ENCODE data around the gene KCNK6.
A peak's percentile ranks its signal among the peaks of the same experiment; 100 is the strongest.
"Not testable (repeated sequence)": the region's sequence is repeated elsewhere in the genome, so short reads cannot be mapped to it uniquely, and the experiment has no call there.

KCNK6 gene

DNA sequence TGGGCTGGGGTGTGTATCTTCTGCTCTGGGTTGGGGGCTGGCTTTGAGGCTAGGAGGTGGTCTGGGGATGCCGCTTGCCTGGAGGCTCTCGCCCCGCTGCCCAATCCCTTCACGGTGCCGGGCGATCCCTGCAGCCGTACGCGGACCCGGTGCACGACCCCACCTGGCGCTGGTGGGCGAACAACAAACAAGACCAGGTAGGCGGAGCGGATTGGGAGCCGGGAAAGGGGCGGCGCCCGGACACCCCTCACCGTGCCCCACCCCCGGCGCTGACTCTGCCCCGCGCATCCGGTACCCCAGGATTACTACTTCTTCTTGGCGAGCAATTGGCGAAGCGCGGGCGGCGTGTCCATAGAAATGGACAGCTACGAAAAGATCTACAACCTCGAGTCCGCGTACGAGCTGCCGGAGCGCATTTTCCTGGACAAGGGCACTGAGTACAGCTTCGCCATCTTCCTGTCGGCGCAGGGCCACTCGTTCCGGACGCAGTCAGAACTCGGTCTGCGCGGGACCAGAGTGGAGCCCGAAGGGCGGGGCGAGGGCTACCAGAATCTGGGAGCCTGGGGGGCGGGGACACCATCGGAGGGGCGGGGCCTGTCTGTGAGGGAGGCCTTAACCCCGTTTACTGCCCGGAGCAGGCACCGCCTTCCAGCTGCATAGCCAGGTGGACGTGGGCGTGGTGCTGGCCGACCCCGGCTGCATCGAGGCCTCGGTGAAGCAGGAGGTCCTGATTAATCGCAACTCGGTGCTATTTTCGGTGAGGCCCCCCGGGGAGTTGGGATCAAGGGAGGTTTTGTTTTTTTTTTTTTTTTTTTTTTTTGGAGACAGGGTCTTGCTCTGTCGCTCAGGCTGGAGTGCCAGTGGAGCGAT, 42.7 kb downstream of the KCNK6 start:
- DNase-seq (ENCODE audit: low read depth in 2 of 2), result no peak

DNA sequence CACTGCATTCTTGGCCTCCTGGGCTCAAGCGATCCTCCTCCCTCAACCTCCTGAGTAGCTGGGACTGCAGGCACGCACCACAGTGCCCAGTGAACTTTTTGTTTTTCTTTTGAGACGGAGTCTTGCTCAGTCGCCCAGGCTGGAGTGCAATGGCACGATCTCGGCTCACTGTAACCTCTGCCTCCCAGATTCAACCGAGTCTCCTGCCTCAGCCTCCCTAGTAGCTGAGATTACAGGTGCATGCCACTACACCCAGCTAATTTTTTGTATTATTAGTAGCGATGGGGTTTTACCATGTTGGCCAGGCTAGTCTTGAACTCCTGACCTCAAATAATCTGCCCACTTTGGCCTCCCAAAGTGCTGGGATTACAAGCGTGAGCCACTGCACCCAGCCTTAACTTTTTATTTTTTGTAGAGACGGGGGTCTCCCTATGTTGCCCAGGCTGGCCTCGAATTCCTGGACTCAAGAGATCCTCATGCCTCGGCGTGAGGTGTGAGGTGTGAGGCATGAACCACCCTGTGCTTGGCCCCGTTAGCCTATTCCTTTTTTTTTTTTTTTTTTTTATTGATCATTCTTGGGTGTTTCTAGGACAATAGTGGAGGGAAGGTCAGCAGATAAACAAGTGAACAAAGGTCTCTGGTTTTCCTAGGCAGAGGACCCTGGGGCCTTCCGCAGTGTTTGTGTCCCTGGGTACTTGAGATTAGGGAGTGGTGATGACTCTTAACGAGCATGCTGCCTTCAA, 43.5 kb downstream of the KCNK6 start:
- not testable (repeated sequence) for DNase-seq (ENCODE audit: low read depth in 2 of 2)

DNA sequence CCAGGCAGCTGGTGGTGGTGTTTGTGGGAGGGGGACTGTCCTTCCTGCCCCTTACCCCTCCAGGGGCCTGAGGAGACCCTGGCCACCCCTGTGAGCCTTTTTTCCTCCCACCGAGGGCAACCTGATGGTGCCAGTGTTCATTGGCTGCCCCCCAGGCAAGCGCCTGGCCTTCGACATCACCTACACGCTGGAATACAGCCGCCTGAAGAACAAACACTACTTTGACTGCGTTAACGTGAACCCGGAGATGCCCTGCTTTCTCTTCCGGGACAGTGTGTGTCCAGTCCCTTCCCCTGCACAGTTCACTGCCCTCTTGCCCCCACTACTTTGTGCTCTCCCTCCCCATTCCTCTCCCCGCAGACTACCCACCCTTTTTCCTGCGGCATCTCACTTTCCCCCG, 47.4 kb downstream of the KCNK6 start:
- DNase-seq (ENCODE audit: low read depth in 2 of 2), result no peak

DNA sequence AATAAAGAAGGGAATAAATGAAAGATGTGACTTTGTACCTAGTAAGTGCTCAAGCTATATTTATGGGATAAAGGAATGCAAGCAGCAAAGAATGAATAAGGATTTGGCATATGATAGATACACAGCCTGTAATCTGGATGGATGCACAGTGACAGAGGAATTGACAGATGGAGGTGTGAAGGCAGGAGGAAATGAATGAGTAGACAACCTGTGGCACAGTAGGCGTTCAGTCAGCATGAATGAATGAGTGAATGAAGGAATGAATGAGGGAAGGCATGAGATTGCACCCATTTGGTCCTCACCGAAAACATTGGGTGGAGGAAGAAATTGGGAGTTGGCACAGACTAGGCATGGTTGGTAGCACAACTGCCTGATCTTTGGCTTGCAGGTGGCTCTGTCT, 49.9 kb downstream of the KCNK6 start:
- no peak for DNase-seq (ENCODE audit: low read depth in 2 of 2)

DNA sequence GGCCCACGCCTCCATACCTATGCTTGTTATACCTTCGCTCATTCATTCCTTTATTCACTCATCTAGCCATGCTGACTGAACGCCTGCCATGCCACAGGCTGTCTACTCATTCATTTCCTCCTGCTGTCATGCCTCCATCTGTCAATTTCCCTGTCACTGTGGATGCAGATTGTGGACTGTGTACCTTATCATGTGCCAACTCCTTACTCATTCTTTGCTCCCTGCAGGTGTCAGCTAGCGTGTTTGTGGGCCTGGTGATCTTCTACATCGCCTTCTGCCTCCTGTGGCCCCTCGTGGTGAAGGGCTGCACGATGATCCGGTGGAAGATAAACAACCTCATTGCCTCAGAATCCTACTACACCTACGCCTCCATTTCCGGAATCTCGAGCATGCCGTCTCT, 50.7 kb downstream of the KCNK6 start:
- DNase-seq (ENCODE audit: low read depth in 2 of 2), result no peak

DNA sequence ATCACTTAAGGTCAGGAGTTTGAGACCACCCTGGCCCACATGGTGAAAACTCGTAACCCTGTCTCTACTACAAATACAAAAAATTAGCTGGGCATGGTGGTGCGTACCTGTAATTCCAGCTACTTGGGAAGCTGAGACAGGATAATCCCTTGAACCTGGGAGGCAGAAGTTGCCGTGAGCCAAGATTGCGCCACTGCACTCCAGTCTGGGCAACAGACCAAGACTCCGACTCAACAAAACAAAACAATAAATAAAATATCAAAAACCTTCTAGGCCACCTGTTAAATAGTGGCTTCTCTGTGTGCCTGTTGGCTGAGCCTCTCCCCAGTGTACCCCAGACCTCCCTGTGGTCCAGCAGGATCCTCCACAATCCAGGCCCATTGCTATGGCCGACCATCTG, 51.4 kb downstream of the KCNK6 start:
- no peak for DNase-seq (ENCODE audit: low read depth in 2 of 2)

DNA sequence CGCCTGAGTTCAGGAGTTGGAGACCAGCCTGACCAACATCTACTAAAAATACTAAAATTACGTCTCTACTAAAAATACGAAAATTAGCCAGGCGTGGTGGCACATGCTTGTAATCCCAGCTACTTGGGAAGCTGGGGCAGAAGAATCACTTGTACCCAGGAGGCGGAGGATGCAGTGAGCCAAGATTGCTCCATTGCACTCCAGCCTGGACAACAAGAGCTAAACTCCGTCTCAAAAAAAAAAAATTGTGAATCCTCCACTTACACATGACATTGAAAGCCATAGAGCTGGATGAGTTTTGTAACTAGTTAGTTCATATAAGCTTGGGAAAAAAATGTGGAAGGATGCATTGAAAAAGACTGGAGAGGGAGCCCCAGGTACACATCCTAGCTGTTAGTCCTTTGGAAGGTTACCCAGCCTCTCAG, 54.3 kb downstream of the KCNK6 start:
- no peak for DNase-seq (ENCODE audit: low read depth in 2 of 2)

DNA sequence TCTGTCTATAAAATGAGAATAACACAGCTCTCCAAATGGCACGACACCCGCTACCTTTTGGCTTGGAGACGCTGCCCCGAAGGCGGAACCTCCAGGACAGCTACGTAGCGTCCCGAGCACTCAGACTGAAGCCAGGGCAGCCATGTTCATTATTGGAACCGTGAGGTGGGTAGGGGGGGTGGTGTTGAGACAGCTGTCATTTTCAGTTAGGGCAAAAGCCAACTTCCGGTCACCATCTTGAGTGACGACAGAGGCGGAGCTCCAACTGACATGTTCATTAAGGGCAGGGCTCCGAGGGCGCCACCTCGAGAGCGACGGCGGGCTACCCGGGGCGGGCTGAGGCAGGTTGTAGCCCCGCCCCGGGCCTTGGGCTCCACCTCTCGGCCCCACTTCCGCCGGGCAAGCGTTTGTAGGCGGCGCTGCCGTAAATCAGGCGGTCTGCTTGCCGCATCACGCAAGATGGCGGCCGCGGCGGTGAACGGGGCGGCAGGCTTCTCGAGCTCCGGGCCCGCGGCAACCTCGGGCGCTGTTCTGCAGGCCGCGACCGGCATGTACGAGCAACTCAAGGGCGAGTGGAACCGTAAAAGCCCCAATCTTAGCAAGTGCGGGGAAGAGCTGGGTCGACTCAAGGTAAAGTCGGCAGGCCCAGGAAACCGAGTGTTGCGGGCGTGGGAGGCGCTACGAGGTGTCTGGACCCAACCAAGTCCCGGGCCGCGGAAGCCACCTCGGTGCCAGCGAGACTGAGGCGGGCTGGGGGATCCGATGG, 54.9 kb downstream of the KCNK6 start, which contains the start of gene PSMD8:
Gene PSMD8, plus strand, starts transcription at position 240 of the 766 bp plus-strand sequence. Its CDS starts 31 bp downstream, at position 271.
- peak; percentile 93 to 94 for DNase-seq (ENCODE audit: low read depth in 2 of 2)

DNA sequence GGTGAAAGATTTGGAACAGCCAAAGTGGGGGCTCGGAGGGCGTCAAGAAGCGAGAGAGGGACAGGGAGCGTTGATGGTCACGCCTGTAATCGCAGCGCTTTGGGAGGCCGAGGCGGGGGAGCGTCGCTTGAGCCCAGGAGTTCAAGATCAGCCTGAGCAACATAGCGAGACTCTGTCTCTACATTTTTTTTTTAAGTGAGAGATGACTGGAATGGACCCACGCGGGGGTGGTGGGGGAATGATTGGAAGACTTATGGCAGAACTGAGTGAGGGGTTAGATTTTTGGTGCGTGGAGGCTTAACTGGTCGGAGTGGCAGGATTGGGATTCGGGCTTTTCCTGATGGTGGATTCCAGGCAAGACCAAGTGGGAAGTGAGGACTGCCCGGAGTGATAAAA, 55.5 kb downstream of the KCNK6 start:
- no peak for DNase-seq (ENCODE audit: low read depth in 2 of 2)

DNA sequence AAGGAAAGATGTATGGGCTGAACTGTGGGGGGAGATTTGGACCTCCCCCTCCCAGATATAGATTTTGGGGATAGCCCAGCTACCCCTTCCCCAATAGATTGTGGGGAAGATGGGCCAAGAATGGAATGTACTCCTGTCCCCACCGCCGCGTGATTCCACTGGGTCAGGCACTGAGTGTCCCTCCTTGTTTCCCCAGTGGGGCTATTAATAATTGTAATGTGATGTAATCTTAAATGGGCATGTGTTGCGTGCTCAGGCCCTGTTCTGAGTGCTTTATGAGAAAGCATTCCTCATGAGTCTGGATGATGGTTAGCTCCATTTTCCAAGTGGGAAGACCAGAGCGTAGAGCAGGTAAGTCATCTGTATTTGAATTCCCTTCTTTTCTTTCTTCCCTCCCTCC, 56.1 kb downstream of the KCNK6 start:
- DNase-seq (ENCODE audit: low read depth in 2 of 2), result no peak

DNA sequence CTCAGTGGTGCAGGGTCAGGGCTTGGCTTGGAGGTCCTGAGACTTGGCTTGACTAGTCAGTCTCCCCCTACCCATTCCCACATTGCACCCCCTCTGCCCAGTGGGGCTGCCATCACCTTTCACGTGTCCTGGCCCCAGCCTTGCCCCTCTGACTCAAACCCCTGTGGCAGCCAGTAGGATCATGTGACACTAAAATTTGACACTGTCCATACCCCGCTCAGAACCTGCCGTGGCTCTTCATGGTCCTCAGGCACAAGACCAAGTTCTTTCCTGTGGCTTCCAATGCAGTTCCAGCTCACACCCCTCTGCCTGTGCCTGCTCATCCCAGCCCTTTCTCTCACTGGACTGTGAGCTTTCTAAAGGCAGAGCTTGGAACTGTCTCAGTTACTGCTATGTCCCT, 56.9 kb downstream of the KCNK6 start:
- DNase-seq (ENCODE audit: low read depth in 2 of 2), result no peak

DNA sequence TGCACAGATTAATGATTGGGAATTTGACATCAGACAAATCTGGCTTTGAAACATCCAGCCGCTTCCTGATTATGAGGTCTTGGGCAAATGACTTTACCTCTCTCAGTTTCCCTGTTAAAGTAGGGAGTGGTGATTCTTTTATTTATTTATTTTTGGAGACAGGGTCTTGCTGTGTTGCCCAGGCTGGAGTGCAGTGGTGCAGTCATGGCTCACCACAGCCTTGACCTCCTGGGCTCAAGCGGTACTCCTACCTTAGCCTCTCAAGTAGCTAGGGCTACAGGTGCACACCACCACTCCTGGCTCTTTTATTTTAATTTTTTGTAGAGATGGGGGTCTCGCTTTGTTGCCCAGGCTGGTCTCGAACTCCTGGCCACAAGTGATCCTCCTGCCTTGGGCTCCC, 57.4 kb downstream of the KCNK6 start:
- no peak for DNase-seq (ENCODE audit: low read depth in 2 of 2)

DNA sequence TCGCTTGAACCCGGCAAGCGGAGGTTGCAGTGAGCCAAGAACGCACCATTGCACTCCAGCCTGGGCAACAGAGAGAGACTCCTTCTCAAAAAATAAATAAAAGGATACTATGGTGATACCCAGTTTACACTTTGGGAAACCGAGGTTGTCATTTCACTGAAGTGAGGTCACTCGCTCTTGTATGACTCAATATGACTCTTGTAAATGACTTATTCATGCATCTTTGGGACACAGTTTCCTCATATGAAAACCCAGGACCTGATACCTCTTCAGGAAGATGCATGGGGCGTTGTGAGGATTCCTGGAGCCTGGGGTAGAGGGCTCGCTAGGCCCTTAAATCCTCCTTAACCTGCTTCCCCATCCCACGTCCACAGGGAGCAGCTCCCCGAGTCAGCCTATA, 59.2 kb downstream of the KCNK6 start:
- no peak for DNase-seq (ENCODE audit: low read depth in 2 of 2)

DNA sequence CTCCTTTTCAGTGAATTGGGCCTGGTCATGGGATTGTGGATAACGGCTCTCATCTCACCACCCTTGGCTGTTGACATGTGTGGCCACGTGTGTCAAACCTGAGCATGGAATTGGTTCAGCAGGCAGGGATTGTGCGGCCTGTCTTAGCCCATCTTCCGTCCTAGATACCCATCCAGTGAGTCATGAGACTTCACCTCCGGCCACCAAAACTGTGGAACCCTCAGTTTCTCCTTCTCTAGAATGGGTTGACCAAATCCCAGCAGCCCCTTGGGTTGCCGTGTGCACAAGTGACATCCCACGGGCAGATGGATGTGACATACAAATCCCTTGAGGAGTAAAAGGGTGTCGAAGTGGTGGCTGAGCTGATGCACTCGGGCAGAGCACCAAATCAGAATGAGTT, 61.5 kb downstream of the KCNK6 start:
- DNase-seq (ENCODE audit: low read depth in 2 of 2), result no peak

Measured in fibroblast of skin of left biceps (primary cell).